Measurements from ENCODE around the gene CCDC60.

GRCh38 chr12:119540476-119540875, 205.9 kb downstream of the CCDC60 start:
- TF ChIP-seq CTCF (IDR thresholded peaks at IDR 0.05), result no peak
- TF ChIP-seq POLR2A (IDR thresholded peaks at IDR 0.05), result no peak

All from adrenal gland (tissue), 5 donors.